Spleen (tissue), 11 donors: ENCODE measurements around the gene GCDH. TPM values are rescaled to one million over a fixed set of nuclear protein-coding genes. Genes with fewer than 3 reads are reported as not detected.

Experiments used
- DNase-seq: peaks from one replicate; pipeline ENCODE4 v3.0.0-alpha.2; 2020
- H3K27ac ChIP-seq, 8 donors: fragments of 200-600 bp; sonication (generic) in 7 of 8; 1 replicate in 4 of 8; 2 replicates in 4 of 8; pipeline versions ENCODE4 v1.5.0 to v1.8.0; 2016 to 2021; ENCODE audit warnings: inconsistent platforms in 4 of 8, mild to moderate bottlenecking in 4 of 8, moderate library complexity in 1 of 8
- H3K27me3 ChIP-seq, 7 donors: fragments of 200-600 bp; sonication (generic) in 6 of 7; replicated peaks in 1 of 7; 1 replicate in 4 of 7; 2 replicates in 3 of 7; pipeline versions ENCODE4 v1.5.0 to v1.8.0; 2016 to 2021; ENCODE audit warnings: inconsistent platforms in 3 of 7, mild to moderate bottlenecking in 1 of 7
- H3K36me3 ChIP-seq, 6 donors: fragments of 200-600 bp; sonication (generic) in 5 of 6; 1 replicate in 4 of 6; 2 replicates in 2 of 6; pipeline versions ENCODE4 v1.5.0 to v1.8.0; 2016 to 2021; ENCODE audit warnings: inconsistent platforms in 2 of 6
- H3K4me1 ChIP-seq, 6 donors: fragments of 200-600 bp; sonication (generic) in 5 of 6; 1 replicate in 3 of 6; 2 replicates in 3 of 6; pipeline versions ENCODE4 v1.5.0 to v1.8.0; 2016 to 2021; ENCODE audit warnings: inconsistent platforms in 3 of 6
- H3K4me3 ChIP-seq, 8 donors: fragments of 200-600 bp; sonication (generic) in 7 of 8; 1 replicate in 4 of 8; 2 replicates in 4 of 8; pipeline versions ENCODE4 v1.5.0 to v1.8.0; 2016 to 2021; ENCODE audit warnings: inconsistent platforms in 4 of 8, mild to moderate bottlenecking in 4 of 8, moderate library complexity in 2 of 8
- H3K9me3 ChIP-seq, 8 donors: fragments of 200-600 bp; sonication (generic) in 7 of 8; 1 replicate in 4 of 8; 2 replicates in 4 of 8; pipeline versions ENCODE4 v1.5.0 to v1.8.0; 2016 to 2021; ENCODE audit warnings: inconsistent platforms in 4 of 8
- CTCF ChIP-seq, 11 experiments: fragments of 200-600 bp in 7 of 11; fragments of 450-650 bp in 4 of 11; sonication (generic) in 4 of 11; IDR thresholded peaks in 8 of 11; conservative IDR thresholded peaks in 3 of 11; 1 replicate in 7 of 11; 2 replicates in 4 of 11; pipeline versions ENCODE4 v1.4.0 to v1.8.0; 2016 to 2021; ENCODE audit warnings: antibody characterized with exemption in 11 of 11, inconsistent platforms in 4 of 11, mild to moderate bottlenecking in 1 of 11
- POLR2A ChIP-seq, 3 donors: fragments of 450-650 bp; IDR thresholded peaks; one replicate each; pipeline ENCODE4 v1.5.1; 2017; ENCODE audit warnings: antibody characterized with exemption in 3 of 3, mild to moderate bottlenecking in 1 of 3
- POLR2AphosphoS5 ChIP-seq, 3 donors: sonication (generic); formaldehyde crosslinking; IDR thresholded peaks; one replicate each; pipeline ENCODE4 v1.5.1; 2017; ENCODE audit warnings: antibody characterized with exemption in 3 of 3
- WGBS, 5 donors: extraction: QIAGEN DNeasy Blood & Tissue Kit in 3 of 5; methylation state at CpG; one replicate each; pipeline versions ENCODE4 v1.1.5 to v1.1.7; 2013 to 2018; 5-methylcytosine and 5-hydroxymethylcytosine counted together
- intact Hi-C: fragments of 100-400 bp; cut with DNase I; formaldehyde crosslinking; loops from one replicate; pipeline ENCODE4 v1.15.0; 2023; ENCODE audit warnings: low total_unique reads
- polyA plus RNA-seq, 3 donors: library from polyadenylated mRNA; stranded (reverse); fragments of 200-250 nt; gene quantifications; one replicate each; pipeline ENCODE4 v1.2.1, GENCODE V29; 2013
- total RNA-seq, 7 donors: library from RNA; depleted of rRNA in 3 of 7; stranded (reverse); fragments of >200 nt in 3 of 7; fragmentation: NEBNext Ultra II Directional in 4 of 7; extraction: Animal tissue kit (Norgen Biotek cat#: 25700) in 4 of 7; gene quantifications; one replicate each; pipeline versions ENCODE4 v1.1.0 to v1.2.1, GENCODE V29; 2016 to 2021
- donor health status: healthy with polysubstance abuse.
- donor health status: DM: no; HTN: no; CAD: no; lungs with moderate emphysema.
- donor health status: DM: no; HTN: no; CAD: no.
- donor health status: Bipolar disorder and iron deficiency.
- donor health status: healthy.
- donor health status: DM: no; HTN: no; CAD: no.
- donor health status: DM: yes; HTN: yes; CAD: no.

GCDH gene
- total and polyA plus RNA-seq, 10 donors = 16.3 to 48.4 (median 28.2) TPM

- Histone ChIP-seq H3K4me3 (no peak overlapping the region), H3K36me3 (peaks cover 0 to 84% (median 42%) of the 10 kb centered on the region in 6 donors), H3K27me3 (no peaks in the 10 kb centered on the region), H3K9me3 (no peaks in the 10 kb centered on the region), H3K27ac (no peak overlapping the region), H3K4me1 (peaks cover 9 to 22% (median 12%) of the 10 kb centered on the region in 6 donors)
- no peak for DNase-seq
- intact Hi-C loops = no loop called here
- TF ChIP-seq POLR2AphosphoS5 (IDR thresholded peaks at IDR 0.05) = peak in 1 of 3 donors; percentile 25
- TF ChIP-seq CTCF (IDR thresholded peaks at IDR 0.05 in 8 of 11, conservative IDR thresholded peaks at IDR 0.05 in 3 of 11) = no peak
- WGBS, 5 donors = 95 to 99% (median 97%) methylated on average over 10 to 17 of the region's 17 CpGs
These were observed 5.5 kb downstream of the GCDH start for GRCh38 chr19:12896460-12896859.

- Histone ChIP-seq H3K27ac (peak overlapping the region in 1 of 8 donors; percentile 33), H3K27me3 (no peaks in the 10 kb centered on the region), H3K4me1 (no peaks in the 10 kb centered on the region), H3K4me3 (no peak overlapping the region), H3K9me3 (no peaks in the 10 kb centered on the region), H3K36me3 (peaks cover 0 to 61% (median 31%) of the 10 kb centered on the region in 6 donors)
- WGBS, 5 donors = 57 to 79% (median 74%) methylated on average over 10 of the region's 10 CpGs
- no peak for TF ChIP-seq POLR2AphosphoS5 (IDR thresholded peaks at IDR 0.05)
- TF ChIP-seq POLR2A (IDR thresholded peaks at IDR 0.05) = no peak
- no peak for TF ChIP-seq CTCF (IDR thresholded peaks at IDR 0.05 in 8 of 11, conservative IDR thresholded peaks at IDR 0.05 in 3 of 11)
- DNase-seq = no peak
- intact Hi-C loops = no loop called here
These were observed 9.0 kb downstream of the GCDH start for GRCh38 chr19:12899891-12900518.

GRCh38 chr19:12907166-12907565 is 16.2 kb downstream of the GCDH start:
- Histone ChIP-seq H3K27ac (no peak overlapping the region), H3K27me3 (no peaks in the 10 kb centered on the region), H3K4me3 (no peak overlapping the region), H3K9me3 (no peaks in the 10 kb centered on the region), H3K4me1 (peaks cover 0 to 1% (median 0%) of the 10 kb centered on the region in 6 donors), H3K36me3 (no peaks in the 10 kb centered on the region)
- 85 to 94% (median 89%) methylated on average over 9 of the region's 9 CpGs for WGBS, 5 donors
- no peak for DNase-seq
- TF ChIP-seq POLR2A (IDR thresholded peaks at IDR 0.05) = no peak
- no peak for TF ChIP-seq CTCF (IDR thresholded peaks at IDR 0.05 in 8 of 11, conservative IDR thresholded peaks at IDR 0.05 in 3 of 11)
- no peak for TF ChIP-seq POLR2AphosphoS5 (IDR thresholded peaks at IDR 0.05)
- intact Hi-C loops = no loop called here

- Histone ChIP-seq H3K9me3 (no peaks in the 10 kb centered on the region), H3K27me3 (no peaks in the 10 kb centered on the region), H3K36me3 (no peaks in the 10 kb centered on the region), H3K4me1 (peaks cover 5 to 31% (median 24%) of the 10 kb centered on the region in 6 donors), H3K27ac (peak overlapping the region in 6 of 8 donors; percentile 20 to 86 (median 78)), H3K4me3 (peak overlapping the region in 1 of 8 donors; percentile 38)
- no peak for DNase-seq
- intact Hi-C loops = no loop called here
- TF ChIP-seq CTCF (IDR thresholded peaks at IDR 0.05 in 8 of 11, conservative IDR thresholded peaks at IDR 0.05 in 3 of 11) (no peak), POLR2AphosphoS5 (IDR thresholded peaks at IDR 0.05) (no peak), POLR2A (IDR thresholded peaks at IDR 0.05) (no peak)
- WGBS, 5 donors = 63 to 74% (median 63%) methylated on average over 4 of the region's 4 CpGs
These were observed 21.6 kb downstream of the GCDH start for GRCh38 chr19:12912571-12912970.
